RWPE1 (cell line): ENCODE data around the gene ASB6.

Experiments used
- CTCF ChIA-PET: fragments of 350-600 bp; sonication (Branson Sonifier 250); formaldehyde crosslinking; extraction: SDS; loops from one replicate; lab custom pipeline; 2021; lab: Yijun Ruan, JAX
- POLR2A ChIA-PET: fragments of 400-600 bp; formaldehyde crosslinking; extraction: SDS; loops from one replicate; lab custom pipeline; 2020; ENCODE audit warnings: antibody characterized with exemption; ENCODE audit not compliant: low non-redundant PET; lab: Yijun Ruan, JAX
- DNase-seq: peaks from one replicate; pipeline ENCODE4 v3.0.0; 2012; ENCODE audit warnings: low spot score
- H3K27ac ChIP-seq: fragments of 450-650 bp; 2 replicates; pipeline ENCODE4 v1.5.1; 2017
- CTCF ChIP-seq: fragments of 450-650 bp; conservative IDR thresholded peaks from 2 replicates; pipeline ENCODE4 v1.5.1; 2017; ENCODE audit warnings: low read depth, mild to moderate bottlenecking

ASB6 gene

GRCh38 chr9:129624168-129624759 lies 17.7 kb downstream of the ASB6 start:
- peak; percentile 81 for DNase-seq
- H3K27ac ChIP-seq = peak overlapping the region; percentile 80
- ChIA-PET CTCF (interaction anchor here (0.6 to 4.5 kb wide), 31 partner anchors 9 to 609 kb away, joined by 3 to 33 read pairs (median 4); partner anchors contain the start of genes DOLPP1 and IER5L), POLR2A (interaction anchor here (1.2 kb wide), 1 partner anchor 447 kb away, joined by 3 read pairs; the partner anchor contains the start of gene IER5L)
- peak; percentile 98 for TF ChIP-seq CTCF

- ChIA-PET CTCF (interaction anchor here (0.7 to 4.5 kb wide), 9 partner anchors 9 to 492 kb away, joined by 3 to 33 read pairs (median 13); no protein-coding TSS in a partner anchor), POLR2A (no interaction called here)
- no peak for DNase-seq
Measured at GRCh38 chr9:129623331-129623730, 18.6 kb downstream of the ASB6 start.

GRCh38 chr9:129620669-129621295 lies 21.2 kb downstream of the ASB6 start, which contains the start of gene C9orf50:
Gene C9orf50, minus strand, starts transcription at chr9:129621101. Its CDS starts 527 bp downstream, at chr9:129620574.
- POLR2A ChIA-PET = no interaction called here
- H3K27ac ChIP-seq = no peak within 1 kb of the TSS; the same call in 1 of the 2 replicates
- CTCF ChIA-PET = interaction anchor here (0.6 to 2.9 kb wide), 9 partner anchors 10 to 489 kb away, joined by 3 to 21 read pairs (median 7); no protein-coding TSS in a partner anchor
- no peak for DNase-seq
- TF ChIP-seq CTCF = no peak

More at GRCh38 chr9:129623331-129623730, 18.6 kb downstream of the ASB6 start:
- no peak overlapping the region for H3K27ac ChIP-seq
- no peak for TF ChIP-seq CTCF

GRCh38 chr9:129619787-129620668 lies 21.9 kb downstream of the ASB6 start:
- no peak for DNase-seq
- no peak overlapping the region for H3K27ac ChIP-seq
- CTCF ChIA-PET = interaction anchor here (0.6 to 2.9 kb wide), 12 partner anchors 9 to 499 kb away, joined by 3 to 21 read pairs (median 4); no protein-coding TSS in a partner anchor
- POLR2A ChIA-PET = no interaction called here
- TF ChIP-seq CTCF = peak; percentile 72

- POLR2A ChIA-PET = no interaction called here
- peak; percentile 58 for DNase-seq
- peak; percentile 57 for TF ChIP-seq CTCF
- H3K27ac ChIP-seq = peak overlapping the region; percentile 41
- CTCF ChIA-PET = interaction anchor here (0.5 to 1.1 kb wide), 4 partner anchors 443 to 857 kb away, joined by 3 to 9 read pairs (median 3); no protein-coding TSS in a partner anchor
Measured at GRCh38 chr9:129617167-129617566, 24.8 kb downstream of the ASB6 start.
